Natural killer cell (primary cell): ENCODE results near the gene SHANK3. TPM values are rescaled to one million over a fixed set of nuclear protein-coding genes. Genes with fewer than 3 reads are reported as not detected.
A peak's percentile ranks its signal among the peaks of the same experiment; 100 is the strongest.

Source experiments
- ATAC-seq, 3 donors: fragments of 150-1000 bp in 2 of 3; fragments of 200-7000 bp in 1 of 3; cut with Tn5 transposase; 1 replicate in 1 of 3; 2 replicates in 2 of 3; pipeline ENCODE4 v1.10.0; 2021; ENCODE audit warnings: mild to moderate bottlenecking in 2 of 3, moderate library complexity in 2 of 3
- DNase-seq, 2 donors: peaks; one replicate each; pipeline versions ENCODE4 v3.0.0 to v3.0.0-alpha.2; 2013 to 2021; ENCODE audit warnings: mixed read lengths in 1 of 2
- H3K27ac ChIP-seq: one replicate; pipeline ENCODE4 v1.5.1; 2013; ENCODE audit warnings: mild to moderate bottlenecking, low read length
- H3K27me3 ChIP-seq: one replicate; pipeline ENCODE4 v1.6.1; 2013; ENCODE audit warnings: low read length; ENCODE audit not compliant: control insufficient read depth, insufficient read depth
- H3K36me3 ChIP-seq: one replicate; pipeline ENCODE4 v1.6.1; 2013; ENCODE audit warnings: low read length; ENCODE audit not compliant: control insufficient read depth, insufficient read depth
- H3K4me1 ChIP-seq: one replicate; pipeline ENCODE4 v1.6.1; 2013; ENCODE audit warnings: low read length; ENCODE audit not compliant: control insufficient read depth, insufficient read depth
- H3K4me3 ChIP-seq: one replicate; pipeline ENCODE4 v1.5.1; 2013; ENCODE audit warnings: low read length
- H3K9me3 ChIP-seq: one replicate; pipeline ENCODE4 v1.6.1; 2013; ENCODE audit warnings: low read length; ENCODE audit not compliant: control insufficient read depth, insufficient read depth
- H3K27ac Mint-ChIP-seq, 2 donors: one replicate each; pipeline ENCODE4 v1.8.0; 2022; ENCODE audit warnings: mild to moderate bottlenecking in 2 of 2, mixed read lengths in 2 of 2, moderate library complexity in 1 of 2
- H3K27me3 Mint-ChIP-seq, 2 donors: one replicate each; pipeline ENCODE4 v1.8.0; 2022; ENCODE audit warnings: low read depth in 2 of 2, mixed read lengths in 2 of 2
- H3K36me3 Mint-ChIP-seq: one replicate; pipeline ENCODE4 v1.8.0; 2022; ENCODE audit warnings: mixed read lengths
- H3K4me1 Mint-ChIP-seq, 2 donors: one replicate each; pipeline ENCODE4 v1.8.0; 2022; ENCODE audit warnings: mixed read lengths in 2 of 2
- H3K4me3 Mint-ChIP-seq: one replicate; pipeline ENCODE4 v1.8.0; 2022; ENCODE audit warnings: mild to moderate bottlenecking, moderate library complexity, mixed read lengths
- H3K9me3 Mint-ChIP-seq, 2 donors: one replicate each; pipeline ENCODE4 v1.8.0; 2022; ENCODE audit warnings: mixed read lengths in 2 of 2
- WGBS: methylation state at CpG from one replicate; pipeline ENCODE4 v1.1.7; 2013; ENCODE audit warnings: missing lambda C conversion rate; ENCODE audit not compliant: insufficient coverage; 5-methylcytosine and 5-hydroxymethylcytosine counted together
- intact Hi-C: fragments of 100-400 bp; cut with micrococcal nuclease; formaldehyde crosslinking; loops from one replicate; pipeline ENCODE4 v1.14.2; 2022
- total RNA-seq, 4 donors: library from RNA; stranded (reverse); fragments of 120-200 nt in 1 of 4; gene quantifications; one replicate each; pipeline versions ENCODE4 v1.2.3 to v1.2.4, GENCODE V29; 2013 to 2022
- TF ChIP-seq, protein P1 (sequence below): fragments of 200-600 bp; IDR thresholded peaks from one replicate; pipeline ENCODE4 v1.8.0; 2022; ENCODE audit warnings: antibody characterized with exemption

SHANK3 gene
- total RNA-seq, 3 donors from 2014 or later (not counting 1 experiment from before 2014, with no cell fraction given): 0.07 TPM; not detected in 2

DNA sequence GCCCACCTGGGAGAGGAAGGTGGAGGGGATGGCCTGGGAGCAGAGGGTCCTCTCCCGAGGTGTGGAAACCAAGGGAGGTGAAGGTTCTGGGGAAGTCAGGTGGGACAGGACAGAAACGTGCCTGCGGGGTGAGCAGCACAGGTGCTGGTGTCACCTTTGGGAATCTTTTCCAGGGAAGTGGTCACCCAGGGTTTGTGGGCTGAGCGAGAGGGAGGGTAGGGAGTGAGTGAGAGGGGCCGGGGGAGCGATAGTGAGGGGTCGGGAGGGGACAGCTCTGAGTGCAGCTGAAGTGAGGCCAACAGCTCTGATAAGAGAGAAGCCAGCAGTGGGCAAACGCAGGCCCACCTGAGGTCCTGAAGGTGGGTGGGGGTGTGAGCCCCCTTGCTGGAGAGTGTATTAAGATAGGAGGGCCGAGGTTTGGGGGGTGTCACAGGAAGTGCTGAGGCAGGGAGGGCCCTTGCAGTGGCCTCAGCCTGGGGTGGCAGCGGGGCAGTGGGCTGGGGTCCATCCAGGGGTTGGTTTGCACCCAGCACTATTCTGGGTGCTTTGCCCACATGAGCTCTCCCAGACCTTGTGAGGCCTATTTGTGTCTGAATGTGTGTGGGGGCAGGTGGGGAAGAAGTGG, 1.6 kb upstream of the SHANK3 start:
- Mint-ChIP-seq H3K36me3 (no peaks in the 10 kb centered on the region), H3K27ac (peak overlapping the region in 1 of 2 donors; percentile 54), H3K27me3 (peaks cover 46 to 48% of the 10 kb centered on the region in 2 donors), H3K4me1 (peaks cover 0 to 38% of the 10 kb centered on the region in 2 donors), H3K4me3 (peak overlapping the region; percentile 14), H3K9me3 (no peaks in the 10 kb centered on the region)
- H3K4me3 ChIP-seq: no peak overlapping the region
- intact Hi-C loops: no loop called here
- ATAC-seq (no peak), DNase-seq (no peak)
- TF ChIP-seq, protein P1, sequence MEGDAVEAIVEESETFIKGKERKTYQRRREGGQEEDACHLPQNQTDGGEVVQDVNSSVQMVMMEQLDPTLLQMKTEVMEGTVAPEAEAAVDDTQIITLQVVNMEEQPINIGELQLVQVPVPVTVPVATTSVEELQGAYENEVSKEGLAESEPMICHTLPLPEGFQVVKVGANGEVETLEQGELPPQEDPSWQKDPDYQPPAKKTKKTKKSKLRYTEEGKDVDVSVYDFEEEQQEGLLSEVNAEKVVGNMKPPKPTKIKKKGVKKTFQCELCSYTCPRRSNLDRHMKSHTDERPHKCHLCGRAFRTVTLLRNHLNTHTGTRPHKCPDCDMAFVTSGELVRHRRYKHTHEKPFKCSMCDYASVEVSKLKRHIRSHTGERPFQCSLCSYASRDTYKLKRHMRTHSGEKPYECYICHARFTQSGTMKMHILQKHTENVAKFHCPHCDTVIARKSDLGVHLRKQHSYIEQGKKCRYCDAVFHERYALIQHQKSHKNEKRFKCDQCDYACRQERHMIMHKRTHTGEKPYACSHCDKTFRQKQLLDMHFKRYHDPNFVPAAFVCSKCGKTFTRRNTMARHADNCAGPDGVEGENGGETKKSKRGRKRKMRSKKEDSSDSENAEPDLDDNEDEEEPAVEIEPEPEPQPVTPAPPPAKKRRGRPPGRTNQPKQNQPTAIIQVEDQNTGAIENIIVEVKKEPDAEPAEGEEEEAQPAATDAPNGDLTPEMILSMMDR: no peak
- no peaks in the 10 kb centered on the region for H3K36me3 ChIP-seq
- H3K9me3 ChIP-seq: no peaks in the 10 kb centered on the region
- 68% methylated on average over 10 of the region's 10 CpGs for WGBS
- peaks cover 33% of the 10 kb centered on the region for H3K27me3 ChIP-seq
- no peak overlapping the region for H3K27ac ChIP-seq
- peaks cover 18% of the 10 kb centered on the region for H3K4me1 ChIP-seq

DNA sequence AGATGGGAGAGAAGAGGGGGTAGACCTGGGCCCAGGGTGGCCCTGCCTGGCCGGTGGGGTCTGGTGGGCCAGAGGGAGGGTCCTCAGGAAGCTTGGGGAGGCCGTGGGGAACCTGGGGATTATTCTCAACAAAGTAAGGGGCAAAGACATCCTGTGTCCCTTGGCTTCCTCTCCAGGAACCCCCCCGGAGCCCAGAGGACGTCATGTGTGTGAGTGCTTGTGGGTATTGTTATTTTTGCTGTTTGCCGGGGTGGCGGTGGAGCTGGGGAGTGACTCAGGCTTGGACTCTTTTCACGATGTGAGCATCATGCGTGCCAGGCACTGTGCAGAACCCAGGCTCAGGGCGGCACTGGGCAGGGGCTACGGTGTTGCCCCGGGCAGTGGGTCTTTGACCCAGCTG, 982 bp upstream of the SHANK3 start:
- Histone ChIP-seq H3K36me3 (no peaks in the 10 kb centered on the region), H3K27me3 (peaks cover 33% of the 10 kb centered on the region), H3K27ac (no peak overlapping the region), H3K4me3 (no peak overlapping the region), H3K4me1 (peaks cover 18% of the 10 kb centered on the region), H3K9me3 (no peaks in the 10 kb centered on the region)
- Mint-ChIP-seq H3K27me3 (peaks cover 47 to 52% of the 10 kb centered on the region in 2 donors), H3K27ac (peak overlapping the region in 1 of 2 donors; percentile 54), H3K4me3 (no peak overlapping the region), H3K36me3 (no peaks in the 10 kb centered on the region), H3K9me3 (no peaks in the 10 kb centered on the region), H3K4me1 (peaks cover 0 to 38% of the 10 kb centered on the region in 2 donors)
- DNase-seq: no peak
- 31% methylated on average over 11 of the region's 11 CpGs for WGBS
- ATAC-seq: peak in 1 of 3 donors; percentile 27
- intact Hi-C loops: no loop called here
- TF ChIP-seq, protein P1: no peak

DNA sequence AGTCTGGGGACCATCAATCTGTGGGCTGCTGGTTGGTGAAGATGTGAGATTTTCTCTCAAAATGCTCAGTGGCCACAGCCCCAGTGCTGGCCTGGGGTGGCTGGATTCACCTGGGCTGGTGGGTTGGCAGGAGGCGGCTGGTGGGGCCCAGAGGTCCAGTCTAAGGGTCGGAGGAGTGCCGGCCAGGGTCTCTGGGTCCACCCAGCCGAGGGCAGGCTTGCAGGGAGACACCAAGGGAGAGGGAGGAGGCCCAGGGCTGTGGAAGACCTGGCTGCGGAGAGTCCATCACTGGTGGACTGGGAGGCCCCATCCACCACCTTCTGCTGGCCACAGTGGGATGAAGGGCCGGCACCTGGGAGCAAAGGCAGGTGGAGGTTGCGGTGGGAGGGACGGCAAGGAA, 582 bp upstream of the SHANK3 start:
- Mint-ChIP-seq H3K4me3 (no peak overlapping the region), H3K27ac (no peak overlapping the region), H3K27me3 (peaks cover 47 to 48% of the 10 kb centered on the region in 2 donors), H3K9me3 (no peaks in the 10 kb centered on the region), H3K36me3 (no peaks in the 10 kb centered on the region), H3K4me1 (peaks cover 0 to 38% of the 10 kb centered on the region in 2 donors)
- TF ChIP-seq, protein P1: no peak
- intact Hi-C loops: no loop called here
- Histone ChIP-seq H3K27me3 (peaks cover 33% of the 10 kb centered on the region), H3K9me3 (no peaks in the 10 kb centered on the region), H3K36me3 (no peaks in the 10 kb centered on the region), H3K27ac (no peak overlapping the region), H3K4me3 (no peak overlapping the region), H3K4me1 (peaks cover 18% of the 10 kb centered on the region)
- DNase-seq (no peak), ATAC-seq (no peak)
- 44% methylated on average over 8 of the region's 8 CpGs for WGBS
